NCI-H1105 treated with DMSO at 0.1 percent for 48 hours (cell line): ENCODE measurements around the gene STARD8.
"Not testable (repeated sequence)": the region's sequence is repeated elsewhere in the genome, so short reads cannot be mapped to it uniquely, and the experiment has no call there.

ENCODE experiments used
- DNase-seq: peaks from one replicate; lab custom pipeline; 2025; lab: John Stamatoyannopoulos, UW

The STARD8 gene, protein sequence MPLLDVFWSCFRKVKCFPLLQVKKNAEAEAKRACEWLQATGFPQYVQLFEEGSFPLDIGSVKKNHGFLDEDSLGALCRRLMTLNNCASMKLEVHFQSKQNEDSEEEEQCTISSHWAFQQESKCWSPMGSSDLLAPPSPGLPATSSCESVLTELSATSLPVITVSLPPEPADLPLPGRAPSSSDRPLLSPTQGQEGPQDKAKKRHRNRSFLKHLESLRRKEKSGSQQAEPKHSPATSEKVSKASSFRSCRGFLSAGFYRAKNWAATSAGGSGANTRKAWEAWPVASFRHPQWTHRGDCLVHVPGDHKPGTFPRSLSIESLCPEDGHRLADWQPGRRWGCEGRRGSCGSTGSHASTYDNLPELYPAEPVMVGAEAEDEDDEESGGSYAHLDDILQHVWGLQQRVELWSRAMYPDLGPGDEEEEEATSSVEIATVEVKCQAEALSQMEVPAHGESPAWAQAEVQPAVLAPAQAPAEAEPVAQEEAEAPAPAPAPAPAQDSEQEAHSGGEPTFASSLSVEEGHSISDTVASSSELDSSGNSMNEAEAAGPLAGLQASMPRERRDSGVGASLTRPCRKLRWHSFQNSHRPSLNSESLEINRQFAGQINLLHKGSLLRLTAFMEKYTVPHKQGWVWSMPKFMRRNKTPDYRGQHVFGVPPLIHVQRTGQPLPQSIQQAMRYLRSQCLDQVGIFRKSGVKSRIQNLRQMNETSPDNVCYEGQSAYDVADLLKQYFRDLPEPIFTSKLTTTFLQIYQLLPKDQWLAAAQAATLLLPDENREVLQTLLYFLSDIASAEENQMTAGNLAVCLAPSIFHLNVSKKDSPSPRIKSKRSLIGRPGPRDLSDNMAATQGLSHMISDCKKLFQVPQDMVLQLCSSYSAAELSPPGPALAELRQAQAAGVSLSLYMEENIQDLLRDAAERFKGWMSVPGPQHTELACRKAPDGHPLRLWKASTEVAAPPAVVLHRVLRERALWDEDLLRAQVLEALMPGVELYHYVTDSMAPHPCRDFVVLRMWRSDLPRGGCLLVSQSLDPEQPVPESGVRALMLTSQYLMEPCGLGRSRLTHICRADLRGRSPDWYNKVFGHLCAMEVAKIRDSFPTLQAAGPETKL

DNA sequence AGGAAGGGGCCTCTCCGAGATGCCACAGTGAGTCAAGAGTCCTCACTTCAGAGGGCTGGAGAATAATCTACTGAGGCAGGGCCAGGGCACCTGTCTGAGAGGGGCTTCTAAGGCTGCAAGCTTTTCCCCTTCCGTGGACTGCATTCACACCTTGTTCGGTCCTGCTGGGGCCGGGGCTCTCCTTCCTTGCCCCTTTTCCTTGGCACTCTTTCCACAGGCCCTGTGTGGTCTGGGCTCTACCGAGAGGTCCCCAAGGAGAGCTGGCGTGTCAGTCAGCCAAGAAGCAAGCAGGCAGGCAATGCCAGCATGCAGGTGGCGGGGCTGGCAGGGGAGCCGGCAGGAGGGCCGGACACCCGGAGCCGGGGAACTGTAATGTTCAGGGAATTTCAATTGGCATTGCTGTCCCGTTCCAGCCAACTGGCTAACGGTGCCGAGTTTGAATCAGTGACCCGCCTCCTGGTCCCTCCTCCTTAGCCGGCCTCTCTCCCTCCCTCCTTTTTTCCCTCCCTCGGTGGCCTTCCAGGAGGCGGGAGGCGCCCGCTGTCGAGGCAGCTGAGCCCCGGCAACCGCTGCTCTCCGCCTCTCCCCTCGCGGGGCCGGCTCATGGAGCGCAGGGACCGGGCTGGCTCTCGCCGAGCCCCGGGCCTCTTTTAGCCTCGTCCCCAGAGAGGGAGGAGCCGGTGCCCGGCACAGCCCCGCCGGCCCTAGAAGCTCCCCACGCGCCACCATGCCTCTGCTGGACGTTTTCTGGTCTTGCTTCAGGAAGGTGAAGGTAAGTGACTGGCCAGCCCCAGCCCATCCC lies at the start of gene STARD8:
TSS of gene STARD8 (plus strand) at position 511 of the 802 bp plus-strand sequence. CDS start at position 728, 217 bp downstream.
- no peak for DNase-seq

DNA sequence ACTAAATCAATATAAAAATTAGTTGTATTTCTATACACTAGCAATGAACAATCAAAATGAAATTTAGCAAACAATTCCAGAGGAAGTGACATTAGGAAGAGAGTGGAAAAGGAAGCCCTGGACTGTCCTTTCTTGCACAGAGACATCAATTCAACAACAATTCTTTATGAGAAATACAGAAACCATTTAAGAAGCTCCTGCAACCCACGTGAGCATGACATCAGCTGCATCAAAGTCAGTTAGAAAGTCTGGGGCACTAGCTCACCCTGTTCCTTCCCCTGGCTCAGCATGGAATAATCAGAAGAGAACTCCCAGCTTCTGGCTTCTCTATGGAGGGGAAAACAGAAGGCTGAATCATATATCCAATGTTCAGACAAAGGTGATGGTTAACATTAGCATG lies 48.6 kb upstream of the STARD8 start:
- no peak for DNase-seq

- no peak for DNase-seq
These were observed 48.0 kb upstream of the STARD8 start for GRCh38 chrX:68599256-68600152.

DNA sequence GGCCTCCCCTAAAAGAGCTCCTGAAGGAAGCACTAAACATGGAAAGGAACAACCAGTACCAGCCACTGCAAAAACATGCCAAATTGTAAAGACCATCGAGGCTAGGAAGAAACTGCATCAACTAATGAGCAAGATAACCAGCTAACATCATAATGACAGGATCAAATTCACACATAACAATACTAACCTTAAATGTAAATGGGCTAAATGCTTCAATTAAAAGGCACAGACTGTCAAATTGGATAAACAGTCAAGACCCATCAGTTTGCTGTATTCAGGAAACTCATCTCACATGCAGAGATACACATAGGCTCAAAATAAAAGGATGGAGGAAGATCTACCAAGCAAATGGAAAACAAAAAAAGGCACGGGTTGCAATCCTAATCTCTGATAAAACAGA lies 43.2 kb upstream of the STARD8 start:
- DNase-seq: not testable (repeated sequence)

- not testable (repeated sequence) for DNase-seq
These were observed 32.7 kb upstream of the STARD8 start for GRCh38 chrX:68614733-68615132.

DNA sequence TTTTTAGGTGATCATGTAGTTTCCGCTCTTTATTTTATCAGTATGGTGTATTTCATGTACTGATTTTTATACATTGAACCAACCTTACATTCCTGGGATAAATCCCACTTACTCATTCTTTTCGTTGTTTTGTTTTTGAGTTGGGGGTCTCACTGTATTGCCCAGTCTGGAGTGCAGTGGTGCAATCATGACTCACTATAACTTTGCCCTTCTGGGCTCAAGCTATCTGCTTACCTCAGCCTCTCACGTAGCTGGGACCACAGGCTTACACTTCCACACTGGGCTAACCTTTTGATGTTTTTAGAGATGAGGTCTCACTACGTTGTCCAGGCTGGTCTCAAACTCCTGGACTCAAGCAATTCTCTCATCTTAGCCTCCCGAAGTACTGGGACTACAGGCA lies 19.5 kb upstream of the STARD8 start:
- DNase-seq: no peak

- DNase-seq: not testable (repeated sequence)
These were observed 17.5 kb upstream of the STARD8 start for GRCh38 chrX:68629936-68630335.

GRCh38 chrX:68631336-68631735 lies 16.1 kb upstream of the STARD8 start:
- DNase-seq: no peak

- no peak for DNase-seq
These were observed 15.0 kb upstream of the STARD8 start for GRCh38 chrX:68632491-68632890.

DNA sequence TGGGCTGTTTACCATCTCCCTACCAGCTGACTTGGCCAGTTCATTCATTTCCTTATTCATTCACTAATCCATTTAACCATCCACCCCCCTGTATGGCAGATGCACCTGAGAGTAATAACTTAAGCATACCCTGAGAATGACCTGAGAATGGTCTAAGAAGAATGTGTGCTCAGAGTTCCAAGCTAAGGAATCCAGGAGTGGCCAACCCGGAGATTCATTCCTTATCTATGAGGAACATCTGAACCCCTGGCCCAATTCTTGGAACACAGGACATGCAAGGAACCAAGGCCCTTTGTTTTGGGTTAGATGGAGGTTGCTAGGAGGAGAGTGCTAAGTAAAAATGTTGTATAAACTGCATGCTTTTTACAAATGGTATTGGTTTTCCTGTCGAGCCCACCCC lies 13.5 kb upstream of the STARD8 start:
- DNase-seq: no peak

GRCh38 chrX:68634649-68635227 lies 12.7 kb upstream of the STARD8 start:
- no peak for DNase-seq

DNA sequence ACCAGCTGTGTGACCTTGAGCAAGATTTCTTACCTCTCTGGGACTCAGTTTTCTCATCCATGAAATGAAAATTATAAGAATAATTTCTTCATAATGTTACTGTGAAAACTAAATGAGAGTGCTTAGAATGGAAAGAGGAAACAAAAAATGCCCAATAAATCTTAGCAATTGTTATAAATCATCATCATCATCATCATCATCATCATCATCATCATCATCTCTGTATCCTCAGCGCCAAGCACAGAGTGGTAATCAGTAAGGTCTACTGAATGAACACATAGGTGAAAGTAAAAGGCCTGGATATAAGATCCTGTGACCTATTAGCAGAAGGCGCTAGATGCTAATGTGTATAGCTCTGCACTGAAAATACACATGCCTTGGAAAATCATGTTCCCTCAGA lies 6.8 kb upstream of the STARD8 start:
- no peak for DNase-seq

- DNase-seq: no peak
These were observed 2.6 kb upstream of the STARD8 start for GRCh38 chrX:68644861-68645260.

- no peak for DNase-seq
These were observed 1.0 kb upstream of the STARD8 start for GRCh38 chrX:68646421-68646820.

DNA sequence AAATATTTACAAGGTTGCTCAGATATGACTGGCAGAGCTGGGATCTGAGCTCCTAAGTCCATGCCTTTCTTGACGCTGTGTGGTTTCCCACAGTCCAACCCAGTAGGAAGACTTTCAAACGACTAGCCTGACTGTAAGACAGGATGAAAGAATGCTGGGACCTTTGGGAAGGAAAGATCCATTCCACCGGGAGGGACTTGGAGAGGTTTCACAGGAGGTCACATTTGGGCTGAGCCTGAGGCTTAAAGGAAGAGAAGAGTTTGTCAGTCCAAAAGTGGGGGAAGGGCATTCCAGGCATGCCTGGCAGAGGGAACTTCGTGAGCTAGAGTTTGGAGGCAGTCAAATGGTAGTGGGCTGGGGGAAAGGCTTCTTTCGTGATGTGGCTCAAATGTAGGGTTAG lies 1.5 kb downstream of the STARD8 start:
- DNase-seq: no peak

GRCh38 chrX:68650491-68650890 lies 3.0 kb downstream of the STARD8 start:
- no peak for DNase-seq

DNA sequence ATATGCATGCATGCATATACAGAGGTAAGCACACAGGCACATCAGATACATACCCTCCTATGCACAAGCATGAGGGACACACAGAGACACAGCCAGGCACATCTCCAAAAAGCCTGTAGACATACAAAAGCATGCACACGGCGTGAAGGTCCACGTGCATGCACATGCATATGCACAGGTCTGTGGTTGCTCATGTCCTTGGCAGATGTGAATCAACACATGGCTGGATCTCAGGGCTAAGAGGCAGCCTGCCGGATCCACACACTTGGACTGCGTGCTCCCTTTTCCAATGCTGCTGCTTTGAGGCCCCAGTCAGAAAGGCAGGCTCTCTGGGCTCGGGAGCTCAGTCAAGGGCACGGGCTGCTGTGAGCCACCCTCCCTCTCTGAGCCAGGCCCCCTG lies 3.6 kb downstream of the STARD8 start:
- no peak for DNase-seq

GRCh38 chrX:68652326-68653170 lies 5.1 kb downstream of the STARD8 start:
- DNase-seq: no peak

- no peak for DNase-seq
These were observed 7.2 kb downstream of the STARD8 start for GRCh38 chrX:68654693-68655092.
